ENCODE measurements around the gene OR2AG2. TPM values are rescaled to one million over a fixed set of nuclear protein-coding genes. Genes with fewer than 3 reads are reported as not detected.

Gene OR2AG2
- total RNA-seq, 1 donor from 2014 or later = 0.07 TPM

DNA sequence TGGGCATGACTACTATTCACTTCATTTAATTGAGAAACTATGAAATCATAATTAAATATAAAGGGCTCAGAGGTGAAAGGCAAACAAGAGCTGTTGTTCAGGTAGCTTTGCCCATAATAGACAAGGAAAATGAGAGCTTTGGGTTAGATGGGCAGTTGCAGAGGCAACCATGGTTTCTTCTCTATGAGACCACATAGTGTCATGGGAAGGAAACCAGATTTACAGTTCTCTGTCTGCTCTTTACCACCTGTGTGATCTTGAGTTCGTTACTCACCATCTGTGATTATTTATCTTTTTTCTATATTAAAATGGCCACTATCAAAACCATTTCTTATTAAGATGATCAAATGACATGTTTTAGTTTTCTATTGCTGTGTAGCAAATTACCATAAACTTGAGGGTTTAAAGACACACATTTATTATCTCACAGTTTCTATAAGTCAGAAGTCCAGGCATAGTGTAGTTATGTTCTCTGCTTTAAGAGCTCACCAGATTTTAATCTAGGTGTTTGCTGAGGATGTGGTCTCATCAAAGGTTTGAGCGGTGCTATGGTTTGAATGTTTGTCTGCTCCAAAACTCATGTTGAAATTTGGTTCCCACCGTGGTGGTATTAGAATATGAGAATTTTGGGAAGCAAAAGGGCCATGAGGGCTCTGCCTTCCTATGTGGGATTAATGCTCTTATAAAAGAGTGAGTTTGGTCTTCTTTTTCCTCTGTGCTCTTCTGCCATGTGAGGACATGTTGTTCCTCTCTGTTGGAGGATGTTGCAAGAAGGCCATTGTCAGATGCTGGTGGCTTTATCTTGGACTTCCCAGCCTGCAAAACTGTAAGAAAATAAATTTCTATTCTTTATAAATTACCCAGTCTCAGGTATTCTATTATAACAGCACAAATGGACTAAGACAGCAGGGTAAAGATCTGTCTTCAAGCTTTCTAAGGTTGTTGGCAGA, 38.2 kb downstream of the OR2AG2 start:
- H3K4me1 Mint-ChIP-seq (ENCODE audit: low read depth) = peaks cover 4% of the 10 kb centered on the region
- H3K36me3 Mint-ChIP-seq (ENCODE audit: low read depth) = peaks cover 2% of the 10 kb centered on the region
- no peak overlapping the region for H3K4me3 Mint-ChIP-seq (ENCODE audit: unreplicated experiment)
- H3K27ac Mint-ChIP-seq (ENCODE audit: unreplicated experiment) = no peak overlapping the region
- no peaks in the 10 kb centered on the region for H3K27me3 Mint-ChIP-seq (ENCODE audit: low read depth)
- no peak for DNase-seq (ENCODE audit: low spot score)
- peaks cover 3% of the 10 kb centered on the region for H3K9me3 Mint-ChIP-seq (ENCODE audit: low read depth)
- TF ChIP-seq CTCF (IDR thresholded peaks at IDR 0.05) = no peak

- Mint-ChIP-seq H3K4me1 (ENCODE audit: low read depth) (no peaks in the 10 kb centered on the region), H3K9me3 (ENCODE audit: low read depth) (peaks cover 11% of the 10 kb centered on the region), H3K27me3 (ENCODE audit: low read depth) (peaks cover 7% of the 10 kb centered on the region), H3K27ac (ENCODE audit: unreplicated experiment) (no peak overlapping the region), H3K36me3 (ENCODE audit: low read depth) (peaks cover 2% of the 10 kb centered on the region), H3K4me3 (ENCODE audit: unreplicated experiment) (no peak overlapping the region)
- TF ChIP-seq CTCF (IDR thresholded peaks at IDR 0.05) = no peak
- DNase-seq (ENCODE audit: low spot score) = no peak
These were observed 43.6 kb downstream of the OR2AG2 start for GRCh38 chr11:6727971-6728760.

GRCh38 chr11:6725386-6725896, 46.3 kb downstream of the OR2AG2 start:
- Mint-ChIP-seq H3K4me1 (ENCODE audit: low read depth) (no peaks in the 10 kb centered on the region), H3K27ac (ENCODE audit: unreplicated experiment) (no peak overlapping the region), H3K36me3 (ENCODE audit: low read depth) (peaks cover 4% of the 10 kb centered on the region), H3K27me3 (ENCODE audit: low read depth) (peaks cover 7% of the 10 kb centered on the region), H3K9me3 (ENCODE audit: low read depth) (peaks cover 16% of the 10 kb centered on the region), H3K4me3 (ENCODE audit: unreplicated experiment) (no peak overlapping the region)
- DNase-seq (ENCODE audit: low spot score) = no peak
- no peak for TF ChIP-seq CTCF (IDR thresholded peaks at IDR 0.05)

GRCh38 chr11:6724013-6724412, 47.8 kb downstream of the OR2AG2 start:
- no peak for TF ChIP-seq CTCF (IDR thresholded peaks at IDR 0.05)
- H3K4me1 Mint-ChIP-seq (ENCODE audit: low read depth) = no peaks in the 10 kb centered on the region
- H3K36me3 Mint-ChIP-seq (ENCODE audit: low read depth) = peaks cover 4% of the 10 kb centered on the region
- no peak overlapping the region for H3K4me3 Mint-ChIP-seq (ENCODE audit: unreplicated experiment)
- peaks cover 16% of the 10 kb centered on the region for H3K9me3 Mint-ChIP-seq (ENCODE audit: low read depth)
- DNase-seq (ENCODE audit: low spot score) = no peak
- H3K27ac Mint-ChIP-seq (ENCODE audit: unreplicated experiment) = no peak overlapping the region
- H3K27me3 Mint-ChIP-seq (ENCODE audit: low read depth) = peaks cover 7% of the 10 kb centered on the region

GRCh38 chr11:6721343-6721742, 50.4 kb downstream of the OR2AG2 start:
- no peak for DNase-seq (ENCODE audit: low spot score)
- Mint-ChIP-seq H3K27ac (ENCODE audit: unreplicated experiment) (no peak overlapping the region), H3K9me3 (ENCODE audit: low read depth) (peaks cover 5% of the 10 kb centered on the region), H3K4me3 (ENCODE audit: unreplicated experiment) (no peak overlapping the region), H3K27me3 (ENCODE audit: low read depth) (peaks cover 19% of the 10 kb centered on the region), H3K4me1 (ENCODE audit: low read depth) (no peaks in the 10 kb centered on the region), H3K36me3 (ENCODE audit: low read depth) (peaks cover 4% of the 10 kb centered on the region)
- no peak for TF ChIP-seq CTCF (IDR thresholded peaks at IDR 0.05)
